ENCODE measurements around the gene CHSY1.

GRCh38 chr15:101295607-101296161 is 43.8 kb upstream of the CHSY1 start:
- no peak for TF ChIP-seq CTCF (IDR thresholded peaks at IDR 0.05; ENCODE audit: low read depth, low read length)
- no peak for TF ChIP-seq EZH2phosphoT487 (IDR thresholded peaks at IDR 0.05; ENCODE audit: low read depth)
